ENCODE data around the gene MMP15. TPM values are rescaled to one million over a fixed set of nuclear protein-coding genes. Genes with fewer than 3 reads are reported as not detected.
"Not testable (repeated sequence)": the region's sequence is repeated elsewhere in the genome, so short reads cannot be mapped to it uniquely, and the experiment has no call there.

MMP15 gene
- total RNA-seq (1.2 TPM), polyA plus RNA-seq (1.7 TPM)
- long read RNA-seq, donor 1, result 0 reads
- long read RNA-seq, donor 2, result 0 reads
- long read RNA-seq, donor 3, full-length matches to known transcripts, result 1 of 1 reads
- long read RNA-seq, donor 3, partial matches to known transcripts, result 0 of 1 reads
- long read RNA-seq, donor 3, other reads (novel, unspliced or antisense), result 0 of 1 reads
- long read RNA-seq, donor 4, full-length matches to known transcripts, result 3 of 3 reads
- long read RNA-seq, donor 4, partial matches to known transcripts, result 0 of 3 reads
- long read RNA-seq, donor 4, other reads (novel, unspliced or antisense), result 0 of 3 reads
- long read RNA-seq, donor 5, full-length matches to known transcripts, result 3 of 3 reads
- long read RNA-seq, donor 5, partial matches to known transcripts, result 0 of 3 reads
- long read RNA-seq, donor 5, other reads (novel, unspliced or antisense), result 0 of 3 reads
- long read RNA-seq, donor 6, result 0 reads
- long read RNA-seq, donor 7, result 0 reads
- long read RNA-seq, donor 8, result 0 reads
- long read RNA-seq, donor 9, full-length matches to known transcripts, result 1 of 1 reads
- long read RNA-seq, donor 9, partial matches to known transcripts, result 0 of 1 reads
- long read RNA-seq, donor 9, other reads (novel, unspliced or antisense), result 0 of 1 reads
- long read RNA-seq, donor 10, result 0 reads

GRCh38 chr16:58025351-58026138, at the start of gene MMP15:
Gene MMP15 (plus strand): TSS chr16:58025754. CDS start chr16:58026351, 597 bp downstream.
- WGBS, result under 1% methylated on average over 90 of the region's 90 CpGs
- Histone ChIP-seq H3K27me3 (ENCODE audit: control insufficient read depth in 2 of 2, insufficient read depth in 1 of 2, low read length in 1 of 2) (peaks cover 34 to 69% of the 10 kb centered on the region in 2 donors), H3K9me3 (ENCODE audit: control insufficient read depth in 2 of 2, insufficient read depth in 1 of 2, low read length in 1 of 2) (peaks cover 0 to 6% of the 10 kb centered on the region in 2 donors), H3K4me1 (ENCODE audit: control insufficient read depth in 2 of 2, insufficient read depth in 2 of 2, low read length in 2 of 2) (peaks cover 6 to 27% of the 10 kb centered on the region in 2 donors), H3K27ac (ENCODE audit: low read depth in 1 of 2, low read length in 1 of 2) (no peak within 1 kb of the TSS), H3K4me3 (ENCODE audit: low read length in 2 of 2) (peak within 1 kb of the TSS; percentile 36 to 46), H3K36me3 (ENCODE audit: control insufficient read depth in 2 of 2, insufficient read depth in 2 of 2, low read length in 1 of 2) (peaks cover 0 to 4% of the 10 kb centered on the region in 2 donors)
- peak in 7 of 9 donors; percentile 8 to 69 (median 42) for DNase-seq (ENCODE audit: low read depth in 6 of 9, low spot score in 9 of 9)

GRCh38 chr16:57976331-57976796, 49.2 kb upstream of the MMP15 start:
- WGBS, result 91% methylated on average over 2 of the region's 2 CpGs
- no peaks in the 10 kb centered on the region for H3K9me3 ChIP-seq (ENCODE audit: control insufficient read depth in 2 of 2, insufficient read depth in 1 of 2, low read length in 1 of 2)
- H3K27ac ChIP-seq (ENCODE audit: low read depth in 1 of 2, low read length in 1 of 2), result no peak overlapping the region
- H3K4me3 ChIP-seq (ENCODE audit: low read length in 2 of 2), result no peak overlapping the region
- peaks cover 0 to 2% of the 10 kb centered on the region in 2 donors for H3K27me3 ChIP-seq (ENCODE audit: control insufficient read depth in 2 of 2, insufficient read depth in 1 of 2, low read length in 1 of 2)
- H3K36me3 ChIP-seq (ENCODE audit: control insufficient read depth in 2 of 2, insufficient read depth in 2 of 2, low read length in 1 of 2), result no peaks in the 10 kb centered on the region
- no peaks in the 10 kb centered on the region for H3K4me1 ChIP-seq (ENCODE audit: control insufficient read depth in 2 of 2, insufficient read depth in 2 of 2, low read length in 2 of 2)
- no peak for DNase-seq (ENCODE audit: low read depth in 6 of 9, low spot score in 9 of 9)

- DNase-seq (ENCODE audit: low read depth in 6 of 9, low spot score in 9 of 9), result no peak
- WGBS, result 96% methylated on average over 12 of the region's 12 CpGs
These were observed 48.0 kb upstream of the MMP15 start for GRCh38 chr16:57977418-57978069.

GRCh38 chr16:57978070-57978465, 47.5 kb upstream of the MMP15 start:
- not testable (repeated sequence) for H3K36me3 ChIP-seq (ENCODE audit: control insufficient read depth in 2 of 2, insufficient read depth in 2 of 2, low read length in 1 of 2); H3K27ac ChIP-seq (ENCODE audit: low read depth in 1 of 2, low read length in 1 of 2); H3K27me3 ChIP-seq (ENCODE audit: control insufficient read depth in 2 of 2, insufficient read depth in 1 of 2, low read length in 1 of 2); H3K4me1 ChIP-seq (ENCODE audit: control insufficient read depth in 2 of 2, insufficient read depth in 2 of 2, low read length in 2 of 2); DNase-seq (ENCODE audit: low read depth in 6 of 9, low spot score in 9 of 9); H3K4me3 ChIP-seq (ENCODE audit: low read length in 2 of 2); H3K9me3 ChIP-seq (ENCODE audit: control insufficient read depth in 2 of 2, insufficient read depth in 1 of 2, low read length in 1 of 2)
- 94% methylated on average over 2 of the region's 2 CpGs for WGBS

More at GRCh38 chr16:57977418-57978069, 48.0 kb upstream of the MMP15 start:
- Histone ChIP-seq H3K36me3 (ENCODE audit: control insufficient read depth in 2 of 2, insufficient read depth in 2 of 2, low read length in 1 of 2) (no peaks in the 10 kb centered on the region), H3K4me3 (ENCODE audit: low read length in 2 of 2) (no peak overlapping the region), H3K4me1 (ENCODE audit: control insufficient read depth in 2 of 2, insufficient read depth in 2 of 2, low read length in 2 of 2) (no peaks in the 10 kb centered on the region), H3K27me3 (ENCODE audit: control insufficient read depth in 2 of 2, insufficient read depth in 1 of 2, low read length in 1 of 2) (peaks cover 0 to 2% of the 10 kb centered on the region in 2 donors), H3K9me3 (ENCODE audit: control insufficient read depth in 2 of 2, insufficient read depth in 1 of 2, low read length in 1 of 2) (no peaks in the 10 kb centered on the region), H3K27ac (ENCODE audit: low read depth in 1 of 2, low read length in 1 of 2) (no peak overlapping the region)

- no peaks in the 10 kb centered on the region for H3K36me3 ChIP-seq (ENCODE audit: control insufficient read depth in 2 of 2, insufficient read depth in 2 of 2, low read length in 1 of 2)
- no peak overlapping the region for H3K27ac ChIP-seq (ENCODE audit: low read depth in 1 of 2, low read length in 1 of 2)
- DNase-seq (ENCODE audit: low read depth in 6 of 9, low spot score in 9 of 9), result no peak
- H3K9me3 ChIP-seq (ENCODE audit: control insufficient read depth in 2 of 2, insufficient read depth in 1 of 2, low read length in 1 of 2), result no peaks in the 10 kb centered on the region
- H3K27me3 ChIP-seq (ENCODE audit: control insufficient read depth in 2 of 2, insufficient read depth in 1 of 2, low read length in 1 of 2), result peaks cover 2 to 7% of the 10 kb centered on the region in 2 donors
- WGBS, result 92% methylated on average over 11 of the region's 11 CpGs
- no peak overlapping the region for H3K4me3 ChIP-seq (ENCODE audit: low read length in 2 of 2)
- H3K4me1 ChIP-seq (ENCODE audit: control insufficient read depth in 2 of 2, insufficient read depth in 2 of 2, low read length in 2 of 2), result peaks cover under 1% of the 10 kb centered on the region in 2 donors
These were observed 46.5 kb upstream of the MMP15 start for GRCh38 chr16:57979006-57979585.

- 96% methylated on average over 7 of the region's 7 CpGs for WGBS
- no peak for DNase-seq (ENCODE audit: low read depth in 6 of 9, low spot score in 9 of 9)
- H3K36me3 ChIP-seq (ENCODE audit: control insufficient read depth in 2 of 2, insufficient read depth in 2 of 2, low read length in 1 of 2), result no peaks in the 10 kb centered on the region
- peaks cover 7 to 15% of the 10 kb centered on the region in 2 donors for H3K4me1 ChIP-seq (ENCODE audit: control insufficient read depth in 2 of 2, insufficient read depth in 2 of 2, low read length in 2 of 2)
- peaks cover 12 to 31% of the 10 kb centered on the region in 2 donors for H3K27me3 ChIP-seq (ENCODE audit: control insufficient read depth in 2 of 2, insufficient read depth in 1 of 2, low read length in 1 of 2)
- peaks cover 0 to 9% of the 10 kb centered on the region in 2 donors for H3K9me3 ChIP-seq (ENCODE audit: control insufficient read depth in 2 of 2, insufficient read depth in 1 of 2, low read length in 1 of 2)
- H3K4me3 ChIP-seq (ENCODE audit: low read length in 2 of 2), result no peak overlapping the region
- H3K27ac ChIP-seq (ENCODE audit: low read depth in 1 of 2, low read length in 1 of 2), result no peak overlapping the region
These were observed 43.9 kb upstream of the MMP15 start for GRCh38 chr16:57981636-57982035.

GRCh38 chr16:57982385-57982784, 43.2 kb upstream of the MMP15 start:
- DNase-seq (ENCODE audit: low read depth in 6 of 9, low spot score in 9 of 9), result no peak
- Histone ChIP-seq H3K27ac (ENCODE audit: low read depth in 1 of 2, low read length in 1 of 2) (no peak overlapping the region), H3K9me3 (ENCODE audit: control insufficient read depth in 2 of 2, insufficient read depth in 1 of 2, low read length in 1 of 2) (peaks cover 0 to 9% of the 10 kb centered on the region in 2 donors), H3K4me1 (ENCODE audit: control insufficient read depth in 2 of 2, insufficient read depth in 2 of 2, low read length in 2 of 2) (peaks cover 7 to 15% of the 10 kb centered on the region in 2 donors), H3K4me3 (ENCODE audit: low read length in 2 of 2) (no peak overlapping the region), H3K27me3 (ENCODE audit: control insufficient read depth in 2 of 2, insufficient read depth in 1 of 2, low read length in 1 of 2) (peaks cover 14 to 38% of the 10 kb centered on the region in 2 donors), H3K36me3 (ENCODE audit: control insufficient read depth in 2 of 2, insufficient read depth in 2 of 2, low read length in 1 of 2) (no peaks in the 10 kb centered on the region)
- 96% methylated on average over 5 of the region's 5 CpGs for WGBS

- H3K36me3 ChIP-seq (ENCODE audit: control insufficient read depth in 2 of 2, insufficient read depth in 2 of 2, low read length in 1 of 2), result no peaks in the 10 kb centered on the region
- WGBS, result 11% methylated on average over 64 of the region's 64 CpGs
- H3K9me3 ChIP-seq (ENCODE audit: control insufficient read depth in 2 of 2, insufficient read depth in 1 of 2, low read length in 1 of 2), result peaks cover 0 to 9% of the 10 kb centered on the region in 2 donors
- peaks cover 16 to 44% of the 10 kb centered on the region in 2 donors for H3K27me3 ChIP-seq (ENCODE audit: control insufficient read depth in 2 of 2, insufficient read depth in 1 of 2, low read length in 1 of 2)
- peak; percentile 41 to 92 (median 81) for DNase-seq (ENCODE audit: low read depth in 6 of 9, low spot score in 9 of 9)
- H3K4me1 ChIP-seq (ENCODE audit: control insufficient read depth in 2 of 2, insufficient read depth in 2 of 2, low read length in 2 of 2), result peaks cover 7 to 15% of the 10 kb centered on the region in 2 donors
- H3K27ac ChIP-seq (ENCODE audit: low read depth in 1 of 2, low read length in 1 of 2), result no peak overlapping the region
- H3K4me3 ChIP-seq (ENCODE audit: low read length in 2 of 2), result peak overlapping the region; percentile 29 to 60
These were observed 40.9 kb upstream of the MMP15 start for GRCh38 chr16:57984443-57985203.

All from thymus (tissue), 14 donors.